GM12891 (cell line): ENCODE data around the gene SYPL2.
"Not testable (repeated sequence)": the region's sequence is repeated elsewhere in the genome, so short reads cannot be mapped to it uniquely, and the experiment has no call there.

Experiments used
- SPI1 ChIP-seq: IDR thresholded peaks from 2 replicates; pipeline ENCODE4 v1.6.1; 2011; ENCODE audit warnings: low read depth, low read length, control low read depth
- TAF1 ChIP-seq: IDR thresholded peaks from 2 replicates; pipeline ENCODE4 v1.6.1; 2011; ENCODE audit warnings: low read depth, low read length, control low read depth

DNA sequence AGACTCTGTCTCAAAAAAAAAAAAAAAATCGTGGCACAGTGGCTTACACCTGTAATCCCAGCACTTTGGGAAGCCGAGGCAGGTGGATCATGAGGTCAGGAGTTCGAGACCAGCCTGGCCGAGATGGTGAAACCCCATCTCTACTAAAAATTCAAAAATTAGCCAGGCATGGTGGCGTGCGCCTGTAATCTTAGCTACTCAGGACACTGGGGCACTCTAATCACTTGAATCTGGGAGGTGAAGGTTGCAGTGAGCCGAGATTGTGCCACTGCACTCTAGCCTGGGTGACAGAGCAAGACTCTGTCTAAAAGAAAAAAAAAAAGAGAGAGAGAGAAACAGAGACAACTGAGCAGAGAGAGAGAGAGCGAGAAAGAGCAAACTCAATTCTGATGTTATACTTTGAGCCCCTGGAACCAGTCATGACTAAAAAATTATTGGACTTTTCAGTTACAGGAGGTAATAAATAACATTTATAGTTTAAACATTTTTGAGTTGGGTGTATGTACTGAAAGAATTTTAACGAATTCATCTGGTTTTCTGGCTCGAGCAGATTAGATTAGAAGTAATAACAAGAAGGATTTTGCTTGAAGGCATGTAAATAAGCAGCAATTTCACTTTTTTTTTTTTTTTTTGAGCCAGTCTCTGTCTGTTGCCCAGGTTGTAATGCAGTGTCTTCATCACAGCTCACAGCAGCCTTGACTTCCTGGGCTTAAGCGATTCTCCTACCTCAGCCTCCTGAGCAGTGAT is 20.2 kb upstream of the SYPL2 start:
- TF ChIP-seq TAF1, SPI1: not testable (repeated sequence)
